ENCODE measurements around the gene ALOX15.

- TF ChIP-seq CTCF (conservative IDR thresholded peaks at IDR 0.05; ENCODE audit: low read depth, low read length) (no peak), EZH2 (IDR thresholded peaks at IDR 0.05; ENCODE audit: low read length, unreplicated experiment) (no peak)
Observed at GRCh38 chr17:4658478-4659305, 17.2 kb upstream of the ALOX15 start.

Measured in PC-3 (cell line).